ENCODE data around the gene IGFBP4. TPM values are rescaled to one million over a fixed set of nuclear protein-coding genes. Genes with fewer than 3 reads are reported as not detected.

The IGFBP4 gene
- polyA plus RNA-seq, 1 of the 3 experiments (the other 2 are of a cell fraction), result 128 TPM

- peaks cover 26% of the 10 kb centered on the region for H3F3A ChIP-seq (replicated peaks; ENCODE audit: insufficient read depth)
- no peaks in the 10 kb centered on the region for H4K20me1 ChIP-seq (ENCODE audit: insufficient read depth)
- DNase-seq, result no peak
- H3K79me2 ChIP-seq (ENCODE audit: insufficient read depth), result no peaks in the 10 kb centered on the region
- H3K36me3 ChIP-seq (replicated peaks in 1 of 2; ENCODE audit: control insufficient read depth in 1 of 2, insufficient read depth in 2 of 2, low read length in 1 of 2), result no peaks in the 10 kb centered on the region
- H3K4me1 ChIP-seq (ENCODE audit: control insufficient read depth in 1 of 2, insufficient read depth in 2 of 2, low read depth in 1 of 2, low read length in 1 of 2), result peaks cover 15 to 27% of the 10 kb centered on the region in 2 experiments; a peak in 3 of 4 replicates
- H3K9me2 ChIP-seq, result no peaks in the 10 kb centered on the region
- POLR2A ChIA-PET, result no interaction called here
- WGBS (ENCODE audit: low lambda C conversion rate), result 79% methylated on average over 7 of the region's 7 CpGs
- no peaks in the 10 kb centered on the region for H3K27me3 ChIP-seq (ENCODE audit: insufficient read depth)
- H3K27ac ChIP-seq (ENCODE audit: low read depth in 2 of 2, low read length in 1 of 2), result peak overlapping the region; percentile 62 to 94; a peak in 3 of 4 replicates
- H2AFZ ChIP-seq (ENCODE audit: low read depth), result no peak overlapping the region
- H3K9me3 ChIP-seq, result no peaks in the 10 kb centered on the region
- TF ChIP-seq NFIC (IDR thresholded peaks at IDR 0.05; ENCODE audit: borderline replicate concordance), result no peak
- 0 out of 2 replicates have a peak overlapping the region, but pooled peaks have one; percentile 74 for H3K4me2 ChIP-seq
- CTCF ChIA-PET, result interaction anchor here (1.1 to 5.1 kb wide), 6 partner anchors 9 to 48 kb away, joined by 3 to 30 read pairs (median 5); no protein-coding TSS in a partner anchor
- H3K4me3 ChIP-seq (ENCODE audit: low read depth in 2 of 2, low read length in 1 of 2), result no peak overlapping the region
- H3K9ac ChIP-seq, result 0 out of 2 replicates have a peak overlapping the region, but pooled peaks have one; percentile 71
Observed at GRCh38 chr17:40484973-40485530, 41.8 kb downstream of the IGFBP4 start.

- H4K20me1 ChIP-seq (ENCODE audit: insufficient read depth), result no peaks in the 10 kb centered on the region
- H2AFZ ChIP-seq (ENCODE audit: low read depth), result peak overlapping the region; percentile 58; the same call in 1 of the 2 replicates
- no peaks in the 10 kb centered on the region for H3K36me3 ChIP-seq (replicated peaks in 1 of 2; ENCODE audit: control insufficient read depth in 1 of 2, insufficient read depth in 2 of 2, low read length in 1 of 2)
- POLR2A ChIA-PET, result no interaction called here
- CTCF ChIA-PET, result interaction anchor here (0.7 to 5.1 kb wide), 6 partner anchors 10 to 50 kb away, joined by 3 to 30 read pairs (median 6); no protein-coding TSS in a partner anchor
- no peaks in the 10 kb centered on the region for H3K9me2 ChIP-seq
- H3K27ac ChIP-seq (ENCODE audit: low read depth in 2 of 2, low read length in 1 of 2), result peak overlapping the region; percentile 62 to 94
- no peak for DNase-seq
- H3K79me2 ChIP-seq (ENCODE audit: insufficient read depth), result no peaks in the 10 kb centered on the region
- no peaks in the 10 kb centered on the region for H3K27me3 ChIP-seq (ENCODE audit: insufficient read depth)
- H3K9me3 ChIP-seq, result no peaks in the 10 kb centered on the region
- peak overlapping the region; percentile 71 for H3K9ac ChIP-seq
- H3K4me2 ChIP-seq, result peak overlapping the region; percentile 74
- peaks cover 26% of the 10 kb centered on the region for H3F3A ChIP-seq (replicated peaks; ENCODE audit: insufficient read depth)
- WGBS (ENCODE audit: low lambda C conversion rate), result 15% methylated on average over 13 of the region's 17 CpGs
- H3K4me3 ChIP-seq (ENCODE audit: low read depth in 2 of 2, low read length in 1 of 2), result peak overlapping the region in 1 of 2 experiments; percentile 43; a peak in 1 of 4 replicates
- peaks cover 24 to 37% of the 10 kb centered on the region in 2 experiments for H3K4me1 ChIP-seq (ENCODE audit: control insufficient read depth in 1 of 2, insufficient read depth in 2 of 2, low read depth in 1 of 2, low read length in 1 of 2)
- TF ChIP-seq TAF1 (IDR thresholded peaks at IDR 0.05; ENCODE audit: borderline replicate concordance, low read depth, low read length) (peak; percentile 71), FOSL2 (IDR thresholded peaks at IDR 0.05; ENCODE audit: borderline replicate concordance, low read depth) (peak; percentile 88), REST (IDR thresholded peaks at IDR 0.05; ENCODE audit: low read depth, low read length) (0 out of 2 replicates have a peak, but pooled peaks have one; percentile 17), RAD21 (IDR thresholded peaks at IDR 0.05; ENCODE audit: low read length) (no peak), CTCF (IDR thresholded peaks at IDR 0.05) (no peak), TEAD4 (IDR thresholded peaks at IDR 0.05; ENCODE audit: borderline replicate concordance, insufficient read depth) (peak; percentile 71), NFIC (IDR thresholded peaks at IDR 0.05; ENCODE audit: borderline replicate concordance) (peak; percentile 38; the same call in 1 of the 2 replicates), SIN3A (IDR thresholded peaks at IDR 0.05; ENCODE audit: borderline replicate concordance, low read depth, low read length) (0 out of 2 replicates have a peak, but pooled peaks have one; percentile 66), GATA2 (CRISPR knock-in tag; IDR thresholded peaks at IDR 0.05) (no peak), ZBTB33 (IDR thresholded peaks at IDR 0.05; ENCODE audit: borderline replicate concordance, low read depth) (no peak), TCF12 (IDR thresholded peaks at IDR 0.05) (peak; percentile 80), RFX5 (IDR thresholded peaks at IDR 0.05; ENCODE audit: low read length) (no peak), POLR2AphosphoS5 (IDR thresholded peaks at IDR 0.05; ENCODE audit: low read depth, low read length) (peak; percentile 47; the same call in 1 of the 2 replicates), FOXM1 (IDR thresholded peaks at IDR 0.05; ENCODE audit: low read depth) (peak; percentile 20; the same call in 1 of the 2 replicates), MEF2A (IDR thresholded peaks at IDR 0.05; ENCODE audit: borderline replicate concordance, low read depth) (no peak), EP300 (IDR thresholded peaks at IDR 0.05; ENCODE audit: borderline replicate concordance in 1 of 2, low read depth in 1 of 2, low read length in 1 of 2) (peak in 1 of 2 experiments; percentile 80; a peak in 1 of 4 replicates)
Observed at GRCh38 chr17:40485851-40486521, 42.7 kb downstream of the IGFBP4 start.
